Fibroblast of lung (primary cell): ENCODE data around the gene ZDHHC11.
"Not testable (repeated sequence)": the region's sequence is repeated elsewhere in the genome, so short reads cannot be mapped to it uniquely, and the experiment has no call there.

Source experiments
- EZH2 ChIP-seq: IDR thresholded peaks from 2 replicates; pipeline ENCODE4 v1.5.1; 2012; ENCODE audit warnings: low read length, control low read depth, mild to moderate bottlenecking; ENCODE audit errors: missing control alignments
- TF ChIP-seq, protein P1 (sequence below), 2 donors: IDR thresholded peaks in 1 of 2; conservative IDR thresholded peaks in 1 of 2; 1 replicate in 1 of 2; 2 replicates in 1 of 2; pipeline ENCODE4 v1.5.1; 2011 to 2012; ENCODE audit warnings: low read length in 2 of 2, control low read depth in 1 of 2, inconsistent platforms in 1 of 2, low read depth in 1 of 2, mild to moderate bottlenecking in 1 of 2

DNA sequence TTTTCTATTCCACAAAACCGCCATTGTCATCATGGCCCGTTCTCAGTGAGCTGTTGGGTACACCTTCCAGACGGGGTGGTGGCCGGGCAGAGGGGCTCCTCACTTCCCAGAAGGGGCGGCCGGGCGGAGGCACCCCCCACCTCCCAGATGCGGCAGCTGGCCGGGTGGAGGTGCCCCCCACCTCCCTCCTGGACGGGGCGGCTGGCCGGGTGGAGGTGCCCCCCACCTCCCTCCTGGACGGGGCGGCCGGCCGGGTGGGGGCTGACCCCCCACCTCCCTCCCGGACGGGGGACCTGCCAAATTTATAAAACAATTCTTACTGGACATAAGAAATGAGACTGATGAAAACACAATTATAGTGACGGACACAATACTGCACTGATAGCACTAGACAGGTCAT, 22.6 kb downstream of the ZDHHC11 start:
- TF ChIP-seq, protein P1, sequence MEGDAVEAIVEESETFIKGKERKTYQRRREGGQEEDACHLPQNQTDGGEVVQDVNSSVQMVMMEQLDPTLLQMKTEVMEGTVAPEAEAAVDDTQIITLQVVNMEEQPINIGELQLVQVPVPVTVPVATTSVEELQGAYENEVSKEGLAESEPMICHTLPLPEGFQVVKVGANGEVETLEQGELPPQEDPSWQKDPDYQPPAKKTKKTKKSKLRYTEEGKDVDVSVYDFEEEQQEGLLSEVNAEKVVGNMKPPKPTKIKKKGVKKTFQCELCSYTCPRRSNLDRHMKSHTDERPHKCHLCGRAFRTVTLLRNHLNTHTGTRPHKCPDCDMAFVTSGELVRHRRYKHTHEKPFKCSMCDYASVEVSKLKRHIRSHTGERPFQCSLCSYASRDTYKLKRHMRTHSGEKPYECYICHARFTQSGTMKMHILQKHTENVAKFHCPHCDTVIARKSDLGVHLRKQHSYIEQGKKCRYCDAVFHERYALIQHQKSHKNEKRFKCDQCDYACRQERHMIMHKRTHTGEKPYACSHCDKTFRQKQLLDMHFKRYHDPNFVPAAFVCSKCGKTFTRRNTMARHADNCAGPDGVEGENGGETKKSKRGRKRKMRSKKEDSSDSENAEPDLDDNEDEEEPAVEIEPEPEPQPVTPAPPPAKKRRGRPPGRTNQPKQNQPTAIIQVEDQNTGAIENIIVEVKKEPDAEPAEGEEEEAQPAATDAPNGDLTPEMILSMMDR (conservative IDR thresholded peaks at IDR 0.05 in 1 of 2, IDR thresholded peaks at IDR 0.05 in 1 of 2; ENCODE audit: low read depth in 1 of 2, low read length in 2 of 2), result not testable (repeated sequence)
- TF ChIP-seq EZH2, result not testable (repeated sequence)
